T-helper 22 cell (primary cell): ENCODE data around the gene AKAP13.
"Not testable (repeated sequence)": the region's sequence is repeated elsewhere in the genome, so short reads cannot be mapped to it uniquely, and the experiment has no call there.

Experiments
- DNase-seq: peaks from one replicate; pipeline ENCODE4 v3.0.0-alpha.2; 2020; ENCODE audit warnings: low read depth

AKAP13 gene

GRCh38 chr15:85350395-85350794 lies 30.0 kb upstream of the AKAP13 start:
- DNase-seq: no peak

- not testable (repeated sequence) for DNase-seq
These were observed 28.9 kb upstream of the AKAP13 start for GRCh38 chr15:85351501-85351900.

GRCh38 chr15:85351965-85352364 lies 28.4 kb upstream of the AKAP13 start:
- no peak for DNase-seq

- DNase-seq: no peak
These were observed 26.9 kb upstream of the AKAP13 start for GRCh38 chr15:85353516-85353915.

- DNase-seq: no peak
These were observed 25.9 kb upstream of the AKAP13 start for GRCh38 chr15:85354461-85354860.

GRCh38 chr15:85354948-85355347 lies 25.5 kb upstream of the AKAP13 start:
- DNase-seq: no peak

- no peak for DNase-seq
These were observed 24.1 kb upstream of the AKAP13 start for GRCh38 chr15:85356276-85356675.

GRCh38 chr15:85361323-85361722 lies 19.1 kb upstream of the AKAP13 start:
- DNase-seq: no peak

GRCh38 chr15:85362436-85363081 lies 17.8 kb upstream of the AKAP13 start:
- DNase-seq: no peak

- DNase-seq: no peak
These were observed 14.4 kb upstream of the AKAP13 start for GRCh38 chr15:85365980-85366379.

GRCh38 chr15:85367741-85368140 lies 12.7 kb upstream of the AKAP13 start:
- no peak for DNase-seq

GRCh38 chr15:85374831-85375230 lies 5.6 kb upstream of the AKAP13 start:
- no peak for DNase-seq

GRCh38 chr15:85377269-85377668 lies 3.1 kb upstream of the AKAP13 start:
- no peak for DNase-seq

GRCh38 chr15:85377986-85378385 lies 2.4 kb upstream of the AKAP13 start:
- no peak for DNase-seq

- DNase-seq: peak; percentile 61
These were observed 836 bp upstream of the AKAP13 start for GRCh38 chr15:85379403-85380131.

GRCh38 chr15:85380812-85381642 lies 624 bp downstream of the AKAP13 start:
- peak; percentile 63 for DNase-seq

- DNase-seq: no peak
These were observed 1.7 kb downstream of the AKAP13 start for GRCh38 chr15:85381850-85382751.

- no peak for DNase-seq
These were observed 2.5 kb downstream of the AKAP13 start for GRCh38 chr15:85382942-85383341.

GRCh38 chr15:85383470-85384148 lies 3.2 kb downstream of the AKAP13 start:
- no peak for DNase-seq

GRCh38 chr15:85386261-85386660 lies 5.9 kb downstream of the AKAP13 start:
- DNase-seq: no peak
